CD4-positive, alpha-beta T cell (primary cell): Measurements from ENCODE around the gene ATN1. TPM values are rescaled to one million over a fixed set of nuclear protein-coding genes. Genes with fewer than 3 reads are reported as not detected.

ENCODE experiments used
- ATAC-seq: fragments of 200-7000 bp; cut with Tn5 transposase; one replicate; pipeline ENCODE4 v1.10.0; 2022; ENCODE audit warnings: mild to moderate bottlenecking; ENCODE audit not compliant: poor library complexity
- CTCF ChIA-PET: fragments of 350-600 bp; sonication (Branson Sonifier 250); formaldehyde crosslinking; loops from one replicate; lab custom pipeline; 2021; ENCODE audit warnings: antibody characterized with exemption, inconsistent platforms; lab: Charles Lee
- POLR2A ChIA-PET: fragments of 350-600 bp; sonication (Branson Sonifier 250); formaldehyde crosslinking; loops from one replicate; lab custom pipeline; 2021; ENCODE audit warnings: antibody characterized with exemption, inconsistent platforms; lab: Charles Lee
- DNase-seq, 14 experiments: peaks; one replicate each; pipeline ENCODE4 v3.0.0-alpha.2; 2013 to 2020; ENCODE audit warnings: mixed read lengths in 2 of 14
- H3K27ac ChIP-seq, 2 donors: one replicate each; pipeline versions ENCODE4 v1.5.1 to v1.7.0; 2013; ENCODE audit warnings: low read length in 2 of 2, low read depth in 1 of 2, mild to moderate bottlenecking in 1 of 2
- H3K27me3 ChIP-seq, 2 experiments: 1 replicate in 1 of 2; 2 replicates in 1 of 2; pipeline versions ENCODE4 v1.6.1 to v1.7.0; 2013; ENCODE audit warnings: low read length in 2 of 2, control low read depth in 1 of 2, mild to moderate bottlenecking in 1 of 2, moderate library complexity in 1 of 2; ENCODE audit not compliant: insufficient read depth in 2 of 2, control insufficient read depth in 1 of 2
- H3K36me3 ChIP-seq: one replicate; pipeline ENCODE4 v1.6.1; 2013; ENCODE audit warnings: low read length, control low read depth; ENCODE audit not compliant: insufficient read depth
- H3K4me1 ChIP-seq: one replicate; pipeline ENCODE4 v1.6.1; 2013; ENCODE audit warnings: low read length, control low read depth; ENCODE audit not compliant: insufficient read depth
- H3K4me3 ChIP-seq: one replicate; pipeline ENCODE4 v1.5.1; 2013; ENCODE audit warnings: mild to moderate bottlenecking, low read length, moderate library complexity
- H3K9me3 ChIP-seq, 2 experiments: 1 replicate in 1 of 2; 2 replicates in 1 of 2; pipeline versions ENCODE4 v1.6.1 to v1.7.0; 2013; ENCODE audit warnings: low read length in 2 of 2, mild to moderate bottlenecking in 2 of 2, control low read depth in 1 of 2, moderate library complexity in 1 of 2; ENCODE audit not compliant: control insufficient read depth in 1 of 2, insufficient read depth in 1 of 2
- H3K27ac Mint-ChIP-seq: one replicate; pipeline ENCODE4 v1.8.0; 2020; ENCODE audit warnings: mixed read lengths
- H3K27me3 Mint-ChIP-seq: one replicate; pipeline ENCODE4 v1.8.0; 2021; ENCODE audit warnings: mixed read lengths
- H3K36me3 Mint-ChIP-seq: one replicate; pipeline ENCODE4 v1.8.0; 2021; ENCODE audit warnings: low read depth, mixed read lengths
- H3K4me1 Mint-ChIP-seq: one replicate; pipeline ENCODE4 v1.8.0; 2021; ENCODE audit warnings: low read depth, mixed read lengths
- H3K4me3 Mint-ChIP-seq: one replicate; pipeline ENCODE4 v1.8.0; 2020; ENCODE audit warnings: mild to moderate bottlenecking, mixed read lengths
- H3K9me3 Mint-ChIP-seq: one replicate; pipeline ENCODE4 v1.8.0; 2020; ENCODE audit warnings: mixed read lengths
- intact Hi-C, 2 experiments: fragments of 100-400 bp; cut with DNase I in 1 of 2; cut with micrococcal nuclease in 1 of 2; formaldehyde crosslinking; loops; one replicate each; pipeline versions ENCODE4 v1.15.1 to v1.9.0; 2023 to 2025; cut with DNase I, micrococcal nuclease
- total RNA-seq, 174 experiments: library from RNA in 2 of 174; stranded (reverse) in 2 of 174; gene quantifications; one replicate each; pipeline ENCODE4 v1.2.3 and lab custom pipeline; 2021 to 2026
- TF ChIP-seq, protein P1 (sequence below): fragments of 200-600 bp; IDR thresholded peaks from one replicate; pipeline ENCODE4 v1.8.0; 2022; ENCODE audit warnings: antibody characterized with exemption, mild to moderate bottlenecking

Gene ATN1
- total RNA-seq, 2 experiments from 2014 or later = 28.7 to 29.6 TPM

DNA sequence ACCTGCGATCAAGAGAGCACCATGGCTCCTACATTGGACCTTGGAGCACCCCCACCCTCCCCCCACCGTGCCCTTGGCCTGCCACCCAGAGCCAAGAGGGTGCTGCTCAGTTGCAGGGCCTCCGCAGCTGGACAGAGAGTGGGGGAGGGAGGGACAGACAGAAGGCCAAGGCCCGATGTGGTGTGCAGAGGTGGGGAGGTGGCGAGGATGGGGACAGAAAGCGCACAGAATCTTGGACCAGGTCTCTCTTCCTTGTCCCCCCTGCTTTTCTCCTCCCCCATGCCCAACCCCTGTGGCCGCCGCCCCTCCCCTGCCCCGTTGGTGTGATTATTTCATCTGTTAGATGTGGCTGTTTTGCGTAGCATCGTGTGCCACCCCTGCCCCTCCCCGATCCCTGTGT is 14.0 kb downstream of the ATN1 start:
- H3K4me3 Mint-ChIP-seq = no peak overlapping the region
- ChIA-PET CTCF (no interaction called here), POLR2A (interaction anchor here (0.8 to 11.6 kb wide), 4 partner anchors 11 to 28 kb away, joined by 3 to 963 read pairs (median 3); partner anchors contain the start of gene PTPN6)
- Histone ChIP-seq H3K36me3 (peaks cover 17% of the 10 kb centered on the region), H3K4me3 (no peak overlapping the region), H3K9me3 (no peaks in the 10 kb centered on the region), H3K4me1 (peaks cover 65% of the 10 kb centered on the region), H3K27me3 (no peaks in the 10 kb centered on the region), H3K27ac (no peak overlapping the region)
- H3K4me1 Mint-ChIP-seq = peaks cover 58% of the 10 kb centered on the region
- H3K27ac Mint-ChIP-seq = peak overlapping the region; percentile 97
- no peaks in the 10 kb centered on the region for H3K27me3 Mint-ChIP-seq
- H3K9me3 Mint-ChIP-seq = no peaks in the 10 kb centered on the region
- ATAC-seq = no peak
- TF ChIP-seq, protein P1, sequence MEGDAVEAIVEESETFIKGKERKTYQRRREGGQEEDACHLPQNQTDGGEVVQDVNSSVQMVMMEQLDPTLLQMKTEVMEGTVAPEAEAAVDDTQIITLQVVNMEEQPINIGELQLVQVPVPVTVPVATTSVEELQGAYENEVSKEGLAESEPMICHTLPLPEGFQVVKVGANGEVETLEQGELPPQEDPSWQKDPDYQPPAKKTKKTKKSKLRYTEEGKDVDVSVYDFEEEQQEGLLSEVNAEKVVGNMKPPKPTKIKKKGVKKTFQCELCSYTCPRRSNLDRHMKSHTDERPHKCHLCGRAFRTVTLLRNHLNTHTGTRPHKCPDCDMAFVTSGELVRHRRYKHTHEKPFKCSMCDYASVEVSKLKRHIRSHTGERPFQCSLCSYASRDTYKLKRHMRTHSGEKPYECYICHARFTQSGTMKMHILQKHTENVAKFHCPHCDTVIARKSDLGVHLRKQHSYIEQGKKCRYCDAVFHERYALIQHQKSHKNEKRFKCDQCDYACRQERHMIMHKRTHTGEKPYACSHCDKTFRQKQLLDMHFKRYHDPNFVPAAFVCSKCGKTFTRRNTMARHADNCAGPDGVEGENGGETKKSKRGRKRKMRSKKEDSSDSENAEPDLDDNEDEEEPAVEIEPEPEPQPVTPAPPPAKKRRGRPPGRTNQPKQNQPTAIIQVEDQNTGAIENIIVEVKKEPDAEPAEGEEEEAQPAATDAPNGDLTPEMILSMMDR = no peak
- intact Hi-C loops = loop anchor here (2.0 to 5.0 kb wide), 2 partner anchors 17 to 74 kb away; partner anchors contain the start of gene TPI1 (in 1 of the 2)
- peaks cover 25% of the 10 kb centered on the region for H3K36me3 Mint-ChIP-seq
- DNase-seq = no peak

DNA sequence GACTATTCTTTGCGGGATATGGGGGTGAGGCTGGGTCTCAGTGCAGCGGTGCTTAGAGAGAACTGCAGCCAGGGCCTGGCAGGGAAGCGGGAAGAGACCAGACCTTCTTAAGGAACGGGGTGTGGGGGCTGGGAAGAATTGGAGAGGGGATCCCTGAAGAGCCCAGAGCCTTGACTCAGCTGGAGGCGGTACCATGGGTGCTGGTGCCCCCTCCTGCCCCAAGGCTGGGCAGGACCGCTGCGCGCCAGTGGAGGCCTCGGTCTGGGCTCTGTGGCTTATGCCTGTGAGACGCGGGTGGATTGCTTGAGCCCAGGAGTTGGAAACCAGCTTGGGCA is 14.5 kb downstream of the ATN1 start:
- Histone ChIP-seq H3K36me3 (peaks cover 17% of the 10 kb centered on the region), H3K4me1 (peaks cover 65% of the 10 kb centered on the region), H3K27ac (peak overlapping the region in 1 of 2 donors; percentile 1), H3K4me3 (no peak overlapping the region), H3K27me3 (no peaks in the 10 kb centered on the region), H3K9me3 (no peaks in the 10 kb centered on the region)
- H3K9me3 Mint-ChIP-seq = no peaks in the 10 kb centered on the region
- peak in 1 of 14 experiments; percentile 46 for DNase-seq
- peaks cover 23% of the 10 kb centered on the region for H3K36me3 Mint-ChIP-seq
- TF ChIP-seq, protein P1 = no peak
- POLR2A ChIA-PET = interaction anchor here (0.6 to 11.6 kb wide), 7 partner anchors 10 to 90 kb away, joined by 3 to 963 read pairs (median 39); partner anchors contain the start of genes CDCA3, EMG1, ENO2 and PHB2
- no peak for ATAC-seq
- intact Hi-C loops = loop anchor here (2.0 to 5.0 kb wide), 2 partner anchors 17 to 75 kb away; partner anchors contain the start of gene TPI1 (in 1 of the 2)
- H3K27me3 Mint-ChIP-seq = no peaks in the 10 kb centered on the region
- H3K27ac Mint-ChIP-seq = peak overlapping the region; percentile 97
- CTCF ChIA-PET = interaction anchor here (3.6 to 10.8 kb wide), 2 partner anchors 18 to 73 kb away, joined by 25 to 324 read pairs; no protein-coding TSS in a partner anchor
- H3K4me1 Mint-ChIP-seq = peaks cover 60% of the 10 kb centered on the region
- H3K4me3 Mint-ChIP-seq = peak overlapping the region; percentile 23

DNA sequence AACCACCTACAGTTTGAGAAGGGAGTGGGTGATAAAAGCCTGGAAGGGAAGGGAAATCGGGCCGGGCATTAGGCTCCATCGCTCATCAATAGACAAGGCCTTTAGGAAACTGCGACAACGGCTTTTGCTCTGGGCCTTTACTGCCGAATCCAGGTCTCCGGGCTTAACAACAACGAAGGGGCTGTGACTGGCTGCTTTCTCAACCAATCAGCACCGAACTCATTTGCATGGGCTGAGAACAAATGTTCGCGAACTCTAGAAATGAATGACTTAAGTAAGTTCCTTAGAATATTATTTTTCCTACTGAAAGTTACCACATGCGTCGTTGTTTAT is 15.6 kb downstream of the ATN1 start:
- Mint-ChIP-seq H3K27ac (peak overlapping the region; percentile 97), H3K27me3 (no peaks in the 10 kb centered on the region), H3K4me1 (peaks cover 65% of the 10 kb centered on the region), H3K9me3 (no peaks in the 10 kb centered on the region), H3K4me3 (peak overlapping the region; percentile 97), H3K36me3 (peaks cover 19% of the 10 kb centered on the region)
- Histone ChIP-seq H3K4me3 (peak overlapping the region; percentile 65), H3K4me1 (peaks cover 67% of the 10 kb centered on the region), H3K36me3 (peaks cover 17% of the 10 kb centered on the region), H3K27ac (peak overlapping the region; percentile 96 to 98), H3K9me3 (no peaks in the 10 kb centered on the region), H3K27me3 (no peaks in the 10 kb centered on the region)
- DNase-seq = peak; percentile 63 to 95 (median 74)
- ATAC-seq = peak; percentile 69
- intact Hi-C loops = loop anchor here (1.0 to 5.0 kb wide), 3 partner anchors 19 to 76 kb away; partner anchors contain the start of genes LPCAT3 (in 1 of the 2) and TPI1 (in 1 of the 2)
- TF ChIP-seq, protein P1 = no peak
- ChIA-PET POLR2A (interaction anchor here (0.6 to 11.6 kb wide), 40 partner anchors 8 to 1027 kb away, joined by 3 to 963 read pairs (median 7); partner anchors contain the start of genes ATN1, C1RL, CD4 and CDCA3), CTCF (interaction anchor here (0.9 to 10.8 kb wide), 10 partner anchors 17 to 166 kb away, joined by 3 to 324 read pairs (median 16); partner anchors contain the start of genes C1RL, CDCA3, ENO2 and LPCAT3)
